GM12892 (cell line): ENCODE results near the gene PRKAG2.

ENCODE experiments used
- DNase-seq: peaks from one replicate; pipeline ENCODE4 v3.0.0; 2011; ENCODE audit not compliant: insufficient read length
- FAIRE-seq: peaks from 2 replicates; lab custom pipeline; 2011; peaks lifted over from hg19 to GRCh38; lab: Jason Lieb, UNC
- POLR2A ChIP-seq: IDR thresholded peaks from 2 replicates; pipeline ENCODE4 v1.6.1; 2011; ENCODE audit warnings: low read depth, low read length, control low read depth
- POLR2AphosphoS5 ChIP-seq: IDR thresholded peaks from 2 replicates; pipeline ENCODE4 v1.6.1; 2011; ENCODE audit warnings: low read depth, low read length, control low read depth
- TAF1 ChIP-seq: IDR thresholded peaks from 2 replicates; pipeline ENCODE4 v1.6.1; 2011; ENCODE audit warnings: low read depth, mild to moderate bottlenecking, control low read depth, low read length, borderline replicate concordance

The PRKAG2 gene

GRCh38 chr7:151824373-151824933 lies 52.5 kb downstream of the PRKAG2 start:
- TF ChIP-seq TAF1 (no peak), POLR2AphosphoS5 (no peak), POLR2A (no peak)
- FAIRE-seq = no peak
- no peak for DNase-seq

- TF ChIP-seq POLR2AphosphoS5 (no peak), POLR2A (no peak), TAF1 (no peak)
- FAIRE-seq (no peak), DNase-seq (no peak)
These were observed 53.1 kb downstream of the PRKAG2 start for GRCh38 chr7:151823566-151824372.

GRCh38 chr7:151822541-151823181 lies 54.3 kb downstream of the PRKAG2 start:
- no peak for FAIRE-seq
- no peak for DNase-seq
- TF ChIP-seq POLR2A (no peak), POLR2AphosphoS5 (no peak), TAF1 (no peak)

- FAIRE-seq = no peak
- TF ChIP-seq POLR2A = no peak
- no peak for TF ChIP-seq POLR2AphosphoS5
- TF ChIP-seq TAF1 = no peak
- no peak for DNase-seq
These were observed 54.9 kb downstream of the PRKAG2 start for GRCh38 chr7:151821806-151822540.

GRCh38 chr7:151821226-151821625 lies 55.7 kb downstream of the PRKAG2 start:
- FAIRE-seq (no peak), DNase-seq (no peak)
- TF ChIP-seq POLR2A (no peak), TAF1 (no peak), POLR2AphosphoS5 (no peak)

- no peak for FAIRE-seq
- no peak for DNase-seq
- TF ChIP-seq POLR2A = no peak
- no peak for TF ChIP-seq POLR2AphosphoS5
- no peak for TF ChIP-seq TAF1
These were observed 56.3 kb downstream of the PRKAG2 start for GRCh38 chr7:151820491-151821105.

GRCh38 chr7:151819866-151820265 lies 57.0 kb downstream of the PRKAG2 start:
- no peak for DNase-seq
- FAIRE-seq = no peak
- TF ChIP-seq TAF1 (no peak), POLR2AphosphoS5 (no peak), POLR2A (no peak)

GRCh38 chr7:151818674-151819519 lies 58.0 kb downstream of the PRKAG2 start:
- DNase-seq (no peak), FAIRE-seq (no peak)
- TF ChIP-seq POLR2AphosphoS5 (no peak), TAF1 (no peak), POLR2A (no peak)

- FAIRE-seq (no peak), DNase-seq (no peak)
- TF ChIP-seq TAF1 (no peak), POLR2AphosphoS5 (no peak), POLR2A (no peak)
These were observed 58.8 kb downstream of the PRKAG2 start for GRCh38 chr7:151817981-151818673.
